IPS-20b (cell line): ENCODE measurements around the gene CCDC150.

Experiments used
- H3K27ac ChIP-seq: one replicate; pipeline ENCODE4 v1.5.1; 2013; ENCODE audit warnings: low read length
- H3K27me3 ChIP-seq: 2 replicates; pipeline ENCODE4 v1.6.1; 2013; ENCODE audit warnings: mild to moderate bottlenecking, low read length, inconsistent platforms; ENCODE audit not compliant: insufficient read depth
- H3K36me3 ChIP-seq: 2 replicates; pipeline ENCODE4 v1.6.1; 2013; ENCODE audit warnings: low read depth, mild to moderate bottlenecking, inconsistent platforms, low read length, moderate library complexity; ENCODE audit not compliant: insufficient read depth
- H3K4me1 ChIP-seq: 2 replicates; pipeline ENCODE4 v1.6.1; 2013; ENCODE audit warnings: mild to moderate bottlenecking, control low read depth, inconsistent platforms, low read length, moderate library complexity; ENCODE audit not compliant: insufficient read depth
- H3K4me3 ChIP-seq: 2 replicates; pipeline ENCODE4 v1.5.1; 2013; ENCODE audit warnings: mild to moderate bottlenecking, low read length, inconsistent platforms
- H3K9ac ChIP-seq: 2 replicates; pipeline ENCODE4 v1.6.1; 2013; ENCODE audit warnings: low read depth, mild to moderate bottlenecking, inconsistent platforms, low read length, moderate library complexity
- H3K9me3 ChIP-seq: 2 replicates; pipeline ENCODE4 v1.6.1; 2013; ENCODE audit warnings: mild to moderate bottlenecking, low read depth, low read length, inconsistent platforms; ENCODE audit not compliant: insufficient read depth

Gene CCDC150

DNA sequence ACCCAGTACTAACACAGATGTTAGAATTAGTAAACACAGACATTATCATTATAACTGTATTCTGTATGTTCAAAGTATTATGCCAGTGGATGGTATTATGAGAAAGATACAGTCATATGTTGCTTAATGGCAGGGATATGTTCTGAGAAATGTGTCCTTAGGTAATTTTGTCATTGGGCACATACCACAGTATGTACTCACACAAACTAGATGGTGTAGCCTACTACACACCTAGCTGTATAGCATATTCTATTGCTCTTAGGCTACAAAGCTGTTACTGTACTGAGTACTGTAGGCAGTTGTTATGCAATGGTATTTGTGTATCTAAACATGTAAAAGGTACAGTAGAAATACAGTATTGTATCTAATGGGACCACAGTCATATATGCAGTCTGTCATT lies 106.2 kb downstream of the CCDC150 start:
- Histone ChIP-seq H3K9ac (no peak overlapping the region), H3K27ac (no peak overlapping the region), H3K27me3 (no peaks in the 10 kb centered on the region), H3K36me3 (peaks cover 15% of the 10 kb centered on the region; the same call in 1 of the 2 replicates), H3K4me3 (no peak overlapping the region), H3K4me1 (no peaks in the 10 kb centered on the region), H3K9me3 (no peaks in the 10 kb centered on the region)

DNA sequence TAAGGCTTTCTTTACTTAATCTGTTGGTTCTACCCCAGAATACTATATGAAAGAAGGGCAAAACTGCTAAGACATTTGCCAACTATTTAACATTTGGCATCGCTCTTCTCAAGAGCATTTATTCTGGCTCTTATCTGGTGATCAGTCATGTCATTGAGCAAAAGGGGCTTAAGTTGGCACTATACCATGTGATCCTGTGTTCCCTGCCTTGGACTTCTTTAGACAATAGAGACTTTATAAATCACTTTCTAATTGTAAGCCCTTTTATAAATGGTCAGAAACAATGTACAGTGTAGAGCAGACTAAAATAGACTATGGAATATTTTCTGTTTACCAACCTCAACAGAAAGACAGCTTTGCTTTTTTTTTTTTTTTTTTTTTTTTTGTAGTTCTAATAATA lies 107.9 kb downstream of the CCDC150 start:
- H3K4me1 ChIP-seq = no peaks in the 10 kb centered on the region
- no peak overlapping the region for H3K4me3 ChIP-seq
- no peak overlapping the region for H3K27ac ChIP-seq
- H3K36me3 ChIP-seq = peaks cover 8% of the 10 kb centered on the region; the same call in 1 of the 2 replicates
- no peaks in the 10 kb centered on the region for H3K9me3 ChIP-seq
- no peak overlapping the region for H3K9ac ChIP-seq
- no peaks in the 10 kb centered on the region for H3K27me3 ChIP-seq

DNA sequence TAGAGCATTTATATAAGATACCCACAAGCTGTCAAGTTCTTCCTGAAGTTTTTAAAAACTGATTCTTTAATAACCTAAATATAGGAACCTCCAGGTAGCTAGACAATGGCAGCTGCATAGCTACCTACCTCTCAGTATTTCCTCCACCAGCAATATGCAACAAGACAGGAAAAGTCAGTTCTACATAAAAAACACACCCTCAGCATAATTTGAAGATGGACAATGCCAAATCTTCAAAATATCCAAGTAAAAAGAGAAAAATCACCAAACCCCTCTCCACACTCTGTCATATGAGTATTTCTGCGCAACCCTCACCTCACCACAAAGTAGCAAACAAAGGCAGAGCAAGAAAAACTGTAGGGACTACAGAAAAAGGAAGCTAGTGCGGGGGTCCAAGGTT lies 108.6 kb downstream of the CCDC150 start:
- no peaks in the 10 kb centered on the region for H3K4me1 ChIP-seq
- H3K27ac ChIP-seq = no peak overlapping the region
- H3K4me3 ChIP-seq = no peak overlapping the region
- no peak overlapping the region for H3K9ac ChIP-seq
- no peaks in the 10 kb centered on the region for H3K9me3 ChIP-seq
- H3K36me3 ChIP-seq = peaks cover 1% of the 10 kb centered on the region; the same call in 1 of the 2 replicates
- no peaks in the 10 kb centered on the region for H3K27me3 ChIP-seq

DNA sequence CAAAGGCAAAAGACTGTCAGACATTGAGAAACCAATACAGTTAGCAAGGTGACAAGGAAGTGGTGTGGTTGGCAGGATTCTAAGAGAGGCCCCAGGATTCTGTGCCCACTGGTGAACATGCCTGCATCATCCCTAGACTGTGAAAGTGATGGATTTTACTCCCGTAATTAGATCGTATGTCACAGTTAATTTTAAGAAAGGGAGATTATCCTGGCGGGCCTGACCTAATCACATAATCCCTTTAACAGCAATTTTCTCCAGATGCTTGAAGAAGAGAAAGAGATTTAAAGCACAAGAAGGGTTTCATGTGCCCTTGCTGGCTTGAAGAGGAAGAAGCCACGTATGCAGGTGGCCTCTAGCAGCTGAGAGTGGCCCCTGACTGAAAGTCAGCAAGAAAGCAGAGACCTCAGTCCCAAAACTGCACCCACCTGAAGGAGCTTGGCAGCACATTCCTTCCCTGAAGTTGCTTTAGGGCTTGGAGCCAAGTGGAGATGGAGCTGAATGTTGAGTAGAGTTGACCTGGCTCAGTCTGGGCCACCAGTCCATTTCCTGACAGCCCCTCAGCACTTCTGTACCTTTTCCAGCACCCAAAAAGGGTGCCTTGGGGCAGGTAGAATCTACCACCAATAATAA lies 110.9 kb downstream of the CCDC150 start:
- Histone ChIP-seq H3K27ac (no peak overlapping the region), H3K9ac (no peak overlapping the region)

DNA sequence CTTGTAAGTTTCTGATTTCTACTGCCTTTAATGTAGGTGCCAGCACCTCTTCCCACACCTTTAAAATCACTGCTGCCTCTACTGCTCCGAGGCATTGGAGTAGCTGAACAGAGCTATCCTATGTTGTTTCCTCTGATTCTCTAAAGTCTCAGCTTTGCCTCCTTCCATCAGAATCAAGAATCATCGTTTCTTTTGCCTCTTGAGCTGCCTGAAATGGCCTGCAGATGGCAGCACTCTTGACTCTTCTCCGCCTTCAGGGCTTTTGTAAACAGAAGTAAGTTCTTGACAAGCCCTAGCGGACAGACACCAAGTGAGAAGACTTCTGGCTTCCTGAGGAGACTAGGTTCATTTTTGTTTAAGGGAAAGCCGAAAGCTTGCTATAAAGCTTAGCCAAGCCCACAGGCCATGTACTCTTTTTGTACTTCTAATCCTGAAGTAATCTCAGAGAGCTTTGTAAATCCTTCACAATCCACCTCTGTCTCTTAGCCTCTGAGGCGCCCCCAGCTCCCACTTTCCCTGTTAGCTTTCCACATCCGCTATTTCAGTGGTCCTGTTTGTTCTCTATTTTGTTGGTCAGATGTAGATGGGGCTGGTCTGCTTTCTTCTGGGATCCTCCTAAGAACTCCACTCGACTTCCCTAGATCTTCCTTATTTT lies 111.6 kb downstream of the CCDC150 start:
- Histone ChIP-seq H3K4me3 (no peak overlapping the region), H3K36me3 (no peaks in the 10 kb centered on the region), H3K27ac (no peak overlapping the region), H3K4me1 (no peaks in the 10 kb centered on the region), H3K27me3 (no peaks in the 10 kb centered on the region), H3K9ac (no peak overlapping the region), H3K9me3 (no peaks in the 10 kb centered on the region)

More for the DNA sequence above, 110.9 kb downstream of the CCDC150 start:
- no peak overlapping the region for H3K4me3 ChIP-seq
- no peaks in the 10 kb centered on the region for H3K4me1 ChIP-seq
- no peaks in the 10 kb centered on the region for H3K27me3 ChIP-seq
- H3K9me3 ChIP-seq = no peaks in the 10 kb centered on the region
- H3K36me3 ChIP-seq = no peaks in the 10 kb centered on the region

DNA sequence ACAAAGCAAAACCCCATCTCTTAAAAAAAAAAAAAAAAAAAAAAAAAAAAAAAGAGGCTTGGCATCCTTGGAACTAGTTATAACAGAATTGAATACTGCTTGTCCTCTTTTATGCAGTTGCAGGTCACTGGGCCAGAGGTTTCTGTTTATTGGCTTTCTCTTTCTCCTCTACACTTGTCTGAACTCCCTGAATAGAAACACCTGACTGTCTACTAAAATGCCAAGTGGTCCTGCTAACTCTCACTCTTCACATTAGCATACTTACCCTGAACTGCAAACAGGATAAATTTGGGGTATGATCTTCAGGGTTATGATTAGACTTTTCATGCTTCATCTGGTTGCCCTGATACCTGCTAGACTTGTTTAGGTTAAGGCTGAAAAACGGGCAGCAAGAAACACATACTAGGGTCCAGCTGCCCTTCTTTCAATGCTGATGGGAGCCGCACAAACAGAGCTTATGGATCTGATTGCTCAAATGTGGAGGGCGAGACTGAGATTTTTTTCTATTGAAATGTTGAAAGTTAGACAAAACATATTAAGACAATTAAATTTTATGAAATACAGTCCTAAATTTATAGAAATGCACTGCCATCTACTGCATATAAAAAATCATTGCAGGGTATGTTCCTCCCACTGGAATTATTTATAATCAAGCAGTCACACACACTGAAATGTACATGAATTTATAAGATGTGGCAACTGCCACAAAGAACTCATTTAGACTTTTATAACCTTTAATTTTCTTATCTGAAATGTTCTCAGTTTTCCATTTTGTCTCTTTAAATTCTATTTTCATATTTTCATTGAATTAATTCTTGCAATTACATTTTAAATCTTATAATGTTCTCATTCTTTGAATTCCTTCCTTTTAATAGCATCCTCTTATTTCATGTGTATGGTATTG lies 119.2 kb downstream of the CCDC150 start:
- Histone ChIP-seq H3K9ac (no peak overlapping the region), H3K27me3 (no peaks in the 10 kb centered on the region), H3K27ac (no peak overlapping the region), H3K4me3 (no peak overlapping the region), H3K9me3 (peaks cover 4% of the 10 kb centered on the region; the same call in 1 of the 2 replicates), H3K36me3 (peaks cover 23% of the 10 kb centered on the region), H3K4me1 (no peaks in the 10 kb centered on the region)

DNA sequence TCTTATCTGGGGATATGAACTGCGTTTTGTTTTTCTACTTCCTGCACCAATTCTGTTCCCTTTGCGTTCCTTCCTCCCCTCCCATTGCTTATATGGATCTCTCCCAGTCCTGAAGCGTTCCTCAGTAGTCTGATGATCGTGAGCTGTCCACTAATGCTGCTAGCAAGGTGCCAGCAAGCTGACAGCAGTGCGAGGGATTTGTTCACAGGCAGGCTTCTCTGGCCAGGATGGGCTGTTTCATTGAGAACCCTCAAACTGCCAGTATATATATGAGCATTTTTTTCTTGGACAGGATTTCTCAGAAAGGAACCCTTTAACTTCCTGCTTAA lies 119.8 kb downstream of the CCDC150 start:
- Histone ChIP-seq H3K27me3 (no peaks in the 10 kb centered on the region), H3K4me1 (no peaks in the 10 kb centered on the region), H3K27ac (no peak overlapping the region), H3K9ac (no peak overlapping the region), H3K9me3 (peaks cover 4% of the 10 kb centered on the region; the same call in 1 of the 2 replicates), H3K4me3 (no peak overlapping the region), H3K36me3 (peaks cover 29% of the 10 kb centered on the region)

DNA sequence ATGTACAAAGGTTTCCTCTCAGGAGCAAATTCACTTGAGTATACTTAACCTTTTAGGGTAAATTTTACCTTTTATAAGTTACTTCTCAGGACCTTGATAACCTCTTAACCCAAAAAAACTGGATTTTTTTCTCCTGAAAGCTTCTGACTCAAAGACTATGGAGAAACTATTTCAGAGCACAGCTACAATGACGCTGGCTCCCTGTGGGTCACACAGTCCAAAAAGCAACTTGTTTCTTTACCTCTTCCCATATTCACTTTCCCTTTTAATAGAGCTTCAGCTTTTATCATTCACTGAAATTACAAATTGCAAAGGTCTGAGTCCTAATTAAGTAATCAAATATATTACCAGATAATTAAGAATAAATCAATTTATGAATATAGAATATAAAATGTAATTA lies 127.6 kb downstream of the CCDC150 start:
- no peaks in the 10 kb centered on the region for H3K9me3 ChIP-seq
- H3K36me3 ChIP-seq = peaks cover 82% of the 10 kb centered on the region
- H3K27me3 ChIP-seq = no peaks in the 10 kb centered on the region
- no peak overlapping the region for H3K9ac ChIP-seq
- H3K4me1 ChIP-seq = no peaks in the 10 kb centered on the region
- no peak overlapping the region for H3K4me3 ChIP-seq
- H3K27ac ChIP-seq = no peak overlapping the region
